ENCODE measurements around the gene MCM9.

The MCM9 gene

DNA sequence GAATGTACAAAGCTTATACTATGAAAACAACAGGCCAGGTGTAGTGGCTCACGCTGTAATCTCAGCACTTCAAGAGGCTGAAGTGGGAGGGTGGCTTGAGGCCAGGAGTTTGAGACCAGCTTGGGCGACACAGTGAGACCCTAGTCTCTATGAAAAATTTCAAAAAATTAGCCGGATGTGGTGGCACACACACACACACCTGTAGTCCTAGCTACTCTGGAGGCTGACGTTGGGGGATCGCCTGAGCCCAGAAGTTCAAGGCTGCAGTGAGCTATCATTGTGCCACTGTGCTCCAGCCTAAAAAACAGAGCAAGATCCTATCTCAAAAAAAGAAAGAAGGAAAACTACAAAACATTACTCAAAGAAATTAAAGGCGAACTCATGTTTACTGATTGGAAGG, 48.3 kb downstream of the MCM9 start:
- Histone ChIP-seq H3K27me3 (ENCODE audit: control insufficient read depth, low read length) (no peaks in the 10 kb centered on the region), H3K4me2 (ENCODE audit: low read length) (peak overlapping the region; percentile 25), H3F3A (ENCODE audit: control insufficient read depth, insufficient read depth) (peaks cover 3% of the 10 kb centered on the region; the same call in 1 of the 2 replicates), H3K36me3 (ENCODE audit: control insufficient read depth, low read length) (peaks cover 6% of the 10 kb centered on the region; the same call in 1 of the 2 replicates), H3K9me2 (replicated peaks; ENCODE audit: control insufficient read depth, low read length) (no peaks in the 10 kb centered on the region), H4K20me1 (ENCODE audit: control insufficient read depth, insufficient read depth, low read depth, low read length) (no peaks in the 10 kb centered on the region), H3K4me1 (ENCODE audit: control insufficient read depth, low read length) (peaks cover 78% of the 10 kb centered on the region), H3K27ac (ENCODE audit: low read depth, low read length) (no peak overlapping the region; the same call in 1 of the 2 replicates), H3K79me2 (ENCODE audit: control insufficient read depth, low read length) (peaks cover 94% of the 10 kb centered on the region), H3K4me3 (ENCODE audit: low read length) (no peak overlapping the region), H3K9me3 (ENCODE audit: control insufficient read depth, insufficient read depth, low read length) (no peaks in the 10 kb centered on the region)
- no peak for TF ChIP-seq EZH2phosphoT487 (IDR thresholded peaks at IDR 0.05; ENCODE audit: borderline replicate concordance, low read length)
- TF ChIP-seq, protein P1, sequence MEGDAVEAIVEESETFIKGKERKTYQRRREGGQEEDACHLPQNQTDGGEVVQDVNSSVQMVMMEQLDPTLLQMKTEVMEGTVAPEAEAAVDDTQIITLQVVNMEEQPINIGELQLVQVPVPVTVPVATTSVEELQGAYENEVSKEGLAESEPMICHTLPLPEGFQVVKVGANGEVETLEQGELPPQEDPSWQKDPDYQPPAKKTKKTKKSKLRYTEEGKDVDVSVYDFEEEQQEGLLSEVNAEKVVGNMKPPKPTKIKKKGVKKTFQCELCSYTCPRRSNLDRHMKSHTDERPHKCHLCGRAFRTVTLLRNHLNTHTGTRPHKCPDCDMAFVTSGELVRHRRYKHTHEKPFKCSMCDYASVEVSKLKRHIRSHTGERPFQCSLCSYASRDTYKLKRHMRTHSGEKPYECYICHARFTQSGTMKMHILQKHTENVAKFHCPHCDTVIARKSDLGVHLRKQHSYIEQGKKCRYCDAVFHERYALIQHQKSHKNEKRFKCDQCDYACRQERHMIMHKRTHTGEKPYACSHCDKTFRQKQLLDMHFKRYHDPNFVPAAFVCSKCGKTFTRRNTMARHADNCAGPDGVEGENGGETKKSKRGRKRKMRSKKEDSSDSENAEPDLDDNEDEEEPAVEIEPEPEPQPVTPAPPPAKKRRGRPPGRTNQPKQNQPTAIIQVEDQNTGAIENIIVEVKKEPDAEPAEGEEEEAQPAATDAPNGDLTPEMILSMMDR (IDR thresholded peaks at IDR 0.05; ENCODE audit: low read depth, low read length, poor library complexity, severe bottlenecking), result no peak

DNA sequence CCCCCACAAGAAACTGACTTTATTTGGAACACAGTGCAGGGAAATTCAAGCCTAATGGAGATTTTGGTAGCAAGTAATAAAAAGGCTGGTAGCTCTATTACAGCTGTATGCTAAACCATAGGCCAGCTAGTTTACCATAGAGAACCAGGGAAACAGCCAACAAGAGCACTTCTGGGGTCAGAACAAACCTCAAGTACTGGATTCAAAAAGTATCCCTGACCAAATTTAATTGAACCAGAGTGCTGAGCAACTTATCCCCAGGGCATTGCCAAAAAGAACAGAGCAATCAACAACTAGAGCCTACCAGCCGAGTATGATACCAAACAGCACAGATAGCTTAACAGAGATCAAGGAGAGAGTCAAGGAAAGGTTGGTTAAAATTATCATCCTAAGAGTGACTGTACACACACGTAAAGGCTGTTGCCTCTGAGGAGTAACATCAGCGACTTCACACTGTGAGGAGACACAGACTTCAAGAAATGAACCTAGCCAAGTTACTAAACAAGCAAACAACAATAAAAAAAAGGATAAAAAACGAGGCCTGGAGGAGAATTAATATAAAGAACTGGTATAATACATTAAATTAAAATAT, 52.5 kb downstream of the MCM9 start:
- peaks cover 8% of the 10 kb centered on the region for H3F3A ChIP-seq (ENCODE audit: control insufficient read depth, insufficient read depth)
- no peaks in the 10 kb centered on the region for H4K20me1 ChIP-seq (ENCODE audit: control insufficient read depth, insufficient read depth, low read depth, low read length)
- H3K27ac ChIP-seq (ENCODE audit: low read depth, low read length), result peak overlapping the region; percentile 72
- TF ChIP-seq, protein P1 (IDR thresholded peaks at IDR 0.05; ENCODE audit: low read depth, low read length, poor library complexity, severe bottlenecking), result no peak
- no peak for TF ChIP-seq EZH2phosphoT487 (IDR thresholded peaks at IDR 0.05; ENCODE audit: borderline replicate concordance, low read length)
- H3K79me2 ChIP-seq (ENCODE audit: control insufficient read depth, low read length), result peaks cover 86% of the 10 kb centered on the region
- H3K36me3 ChIP-seq (ENCODE audit: control insufficient read depth, low read length), result peaks cover 6% of the 10 kb centered on the region; the same call in 1 of the 2 replicates
- no peaks in the 10 kb centered on the region for H3K9me3 ChIP-seq (ENCODE audit: control insufficient read depth, insufficient read depth, low read length)
- peak overlapping the region; percentile 59 for H3K4me3 ChIP-seq (ENCODE audit: low read length)
- H3K9me2 ChIP-seq (replicated peaks; ENCODE audit: control insufficient read depth, low read length), result no peaks in the 10 kb centered on the region
- peak overlapping the region; percentile 79 for H3K4me2 ChIP-seq (ENCODE audit: low read length)
- peaks cover 74% of the 10 kb centered on the region for H3K4me1 ChIP-seq (ENCODE audit: control insufficient read depth, low read length)
- no peaks in the 10 kb centered on the region for H3K27me3 ChIP-seq (ENCODE audit: control insufficient read depth, low read length)

DNA sequence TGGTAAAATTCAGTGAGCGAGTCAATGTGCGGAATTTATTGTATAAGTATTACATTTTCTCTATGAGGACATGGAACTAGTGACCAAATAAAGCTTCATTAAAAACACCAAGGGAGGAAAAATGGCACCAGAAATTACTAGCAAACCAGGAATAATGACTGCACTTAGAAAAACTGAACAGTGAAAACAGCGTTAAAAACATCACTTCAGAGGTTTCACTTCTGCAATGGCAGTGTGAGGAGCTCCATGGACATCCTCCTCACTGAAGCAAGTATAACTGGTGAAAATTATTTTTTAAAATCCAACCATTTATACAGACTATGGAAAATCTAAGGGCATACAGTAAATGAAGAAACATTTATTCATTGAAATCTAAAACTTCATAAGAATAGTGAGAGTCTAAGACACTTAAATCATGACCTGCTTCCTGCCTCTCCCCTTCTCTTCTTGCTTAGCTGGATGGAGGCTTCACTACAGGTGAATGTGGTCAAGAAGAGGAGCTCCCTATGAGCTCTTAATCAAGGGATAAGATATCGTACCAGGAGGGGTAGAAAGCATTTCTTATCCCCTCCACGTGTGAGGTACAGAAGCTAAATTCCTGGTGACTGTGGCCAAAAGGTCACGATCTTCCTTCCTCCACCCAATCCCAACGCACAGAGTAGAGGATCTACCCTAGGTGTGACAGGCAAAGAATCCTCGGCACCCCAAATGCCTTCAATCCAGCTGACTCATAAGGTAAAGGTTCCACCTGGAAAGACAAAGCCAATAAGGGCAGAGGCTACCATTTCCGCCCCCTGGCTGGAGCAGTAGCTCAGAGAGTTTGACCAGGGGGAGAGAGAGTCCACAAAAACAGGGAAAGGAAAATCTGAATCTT, 53.3 kb downstream of the MCM9 start:
- peak overlapping the region; percentile 72 for H3K27ac ChIP-seq (ENCODE audit: low read depth, low read length)
- H3K4me3 ChIP-seq (ENCODE audit: low read length), result peak overlapping the region; percentile 59
- H3K9me2 ChIP-seq (replicated peaks; ENCODE audit: control insufficient read depth, low read length), result no peaks in the 10 kb centered on the region
- H3F3A ChIP-seq (ENCODE audit: control insufficient read depth, insufficient read depth), result peaks cover 5% of the 10 kb centered on the region; the same call in 1 of the 2 replicates
- peaks cover 67% of the 10 kb centered on the region for H3K4me1 ChIP-seq (ENCODE audit: control insufficient read depth, low read length)
- TF ChIP-seq EZH2phosphoT487 (IDR thresholded peaks at IDR 0.05; ENCODE audit: borderline replicate concordance, low read length), result no peak
- TF ChIP-seq, protein P1 (IDR thresholded peaks at IDR 0.05; ENCODE audit: low read depth, low read length, poor library complexity, severe bottlenecking), result no peak
- peaks cover 79% of the 10 kb centered on the region for H3K79me2 ChIP-seq (ENCODE audit: control insufficient read depth, low read length)
- no peaks in the 10 kb centered on the region for H4K20me1 ChIP-seq (ENCODE audit: control insufficient read depth, insufficient read depth, low read depth, low read length)
- H3K36me3 ChIP-seq (ENCODE audit: control insufficient read depth, low read length), result peaks cover 6% of the 10 kb centered on the region; the same call in 1 of the 2 replicates
- no peaks in the 10 kb centered on the region for H3K27me3 ChIP-seq (ENCODE audit: control insufficient read depth, low read length)
- H3K4me2 ChIP-seq (ENCODE audit: low read length), result peak overlapping the region; percentile 79
- no peaks in the 10 kb centered on the region for H3K9me3 ChIP-seq (ENCODE audit: control insufficient read depth, insufficient read depth, low read length)
